Camera-type eye (tissue), 1 donor: ENCODE data around the gene TFCP2L1. TPM values are rescaled to one million over a fixed set of nuclear protein-coding genes. Genes with fewer than 3 reads are reported as not detected.

Source experiments
- total RNA-seq: library from RNA; depleted of rRNA; stranded (reverse); fragments of >200 nt; gene quantifications from one replicate; pipeline ENCODE4 v1.2.3, GENCODE V29; 2014

TFCP2L1 gene
- 1.1 TPM for total RNA-seq

GRCh38 chr2:121284463-121285449 is at the start of gene TFCP2L1:
TFCP2L1 (minus strand) TSS chr2:121285202; CDS start chr2:121285109, 93 bp downstream.

Other genes starting within 250 kb of the TFCP2L1 start
- not detected for gene RNU4ATAC, start 245.7 kb upstream of the TFCP2L1 start, total RNA-seq